HepG2 (cell line): ENCODE data around the gene ZNF442. TPM values are rescaled to one million over a fixed set of nuclear protein-coding genes. Genes with fewer than 3 reads are reported as not detected.

Source experiments
- BATF2 ChIP-seq: sonication (generic); formaldehyde crosslinking; IDR thresholded peaks from 2 replicates; pipeline ENCODE4 v1.8.0; 2022; ENCODE audit warnings: mild to moderate bottlenecking, missing genetic modification reagents, moderate library complexity
- CHD2 ChIP-seq: IDR thresholded peaks from 2 replicates; pipeline ENCODE4 v1.6.1; 2011; ENCODE audit warnings: low read depth, low read length, improper control_type of control experiment
- FOXA1 ChIP-seq, 2 experiments: fragments of 450-650 bp in 1 of 2; sonication (generic) in 1 of 2; formaldehyde crosslinking in 1 of 2; IDR thresholded peaks; 2 replicates each; pipeline versions ENCODE4 v1.4.0 to v1.6.1; 2016 to 2020; ENCODE audit warnings: missing genetic modification reagents in 1 of 2
- GATAD2A ChIP-seq: IDR thresholded peaks from 2 replicates; pipeline ENCODE4 v1.6.1; 2016
- LCORL ChIP-seq, 2 experiments: fragments of 450-650 bp in 1 of 2; sonication (generic) in 1 of 2; formaldehyde crosslinking in 1 of 2; IDR thresholded peaks; 2 replicates each; pipeline versions ENCODE4 v1.5.0 to v1.6.1; 2017 to 2020; ENCODE audit warnings: antibody characterized with exemption in 1 of 2, missing genetic modification reagents in 1 of 2
- MBNL3 ChIP-seq: fragments of 250-450 bp; sonication (Bioruptor Pico); conservative IDR thresholded peaks from 2 replicates; pipeline ENCODE4 v1.8.0; 2022; ENCODE audit warnings: mild to moderate bottlenecking, inconsistent platforms
- PBX3 ChIP-seq: sonication (generic); formaldehyde crosslinking; IDR thresholded peaks from 2 replicates; pipeline ENCODE4 v1.8.1; 2023; ENCODE audit warnings: missing genetic modification reagents, inconsistent platforms, borderline replicate concordance
- RARG ChIP-seq: sonication (generic); formaldehyde crosslinking; IDR thresholded peaks from 2 replicates; pipeline ENCODE4 v1.4.0; 2020; ENCODE audit warnings: low read depth, mild to moderate bottlenecking, missing genetic modification reagents
- RELA ChIP-seq: sonication (generic); formaldehyde crosslinking; IDR thresholded peaks from 2 replicates; pipeline ENCODE4 v1.4.0; 2020; ENCODE audit warnings: missing genetic modification reagents
- SALL1 ChIP-seq: sonication (generic); formaldehyde crosslinking; IDR thresholded peaks from 2 replicates; pipeline ENCODE4 v1.8.0; 2022; ENCODE audit warnings: mild to moderate bottlenecking, missing genetic modification reagents
- ZFP62 ChIP-seq: sonication (generic); formaldehyde crosslinking; IDR thresholded peaks from 2 replicates; pipeline ENCODE4 v1.4.0; 2020; ENCODE audit warnings: missing genetic modification reagents
- ZFP82 ChIP-seq: sonication (generic); formaldehyde crosslinking; IDR thresholded peaks from 2 replicates; pipeline ENCODE4 v1.5.1; 2020; ENCODE audit warnings: mild to moderate bottlenecking, missing genetic modification reagents, borderline replicate concordance
- ZNF34 ChIP-seq: sonication (generic); formaldehyde crosslinking; IDR thresholded peaks from 2 replicates; pipeline ENCODE4 v1.4.0; 2020; ENCODE audit warnings: mild to moderate bottlenecking, missing genetic modification reagents, borderline replicate concordance
- ZNF616 ChIP-seq: sonication (generic); formaldehyde crosslinking; IDR thresholded peaks from 2 replicates; pipeline ENCODE4 v1.5.0; 2020; ENCODE audit warnings: low read depth, mild to moderate bottlenecking, missing genetic modification reagents
- ZNF670 ChIP-seq: sonication (generic); formaldehyde crosslinking; IDR thresholded peaks from 2 replicates; pipeline ENCODE4 v1.8.0; 2022; ENCODE audit warnings: mild to moderate bottlenecking, missing genetic modification reagents, borderline replicate concordance
- ZNF740 ChIP-seq: sonication (generic); formaldehyde crosslinking; IDR thresholded peaks from 2 replicates; pipeline ENCODE4 v1.4.0; 2020; ENCODE audit warnings: missing genetic modification reagents
- polyA plus RNA-seq, 8 experiments: library from polyadenylated mRNA; depleted of rRNA in 3 of 8; stranded (reverse) in 7 of 8; unstranded in 1 of 8; fragments of >200 nt; fragmentation: Illumina TruSeq in 4 of 8; extraction: Trizol in 4 of 8; gene quantifications; 2 replicates each; pipeline versions ENCODE4 v1.2.1 to v1.2.3, GENCODE V29; 2011 to 2016; ENCODE audit warnings: low read depth in 4 of 8, missing spikeins in 1 of 8, mixed read lengths in 1 of 8; ENCODE audit not compliant: insufficient read depth in 1 of 8
- total RNA-seq, 5 experiments: library from RNA; depleted of rRNA; stranded (reverse); fragments of >200 nt; fragmentation: Illumina TruSeq; extraction: Trizol; gene quantifications; 2 replicates each; pipeline ENCODE4 v1.2.3, GENCODE V29; 2016; ENCODE audit warnings: low read depth in 1 of 5
- TF ChIP-seq, protein P1 (sequence below), 2 experiments: sonication (generic) in 1 of 2; formaldehyde crosslinking in 1 of 2; IDR thresholded peaks; 2 replicates each; pipeline versions ENCODE4 v1.4.0 to v1.6.1; 2018 to 2020; ENCODE audit warnings: missing genetic modification reagents in 2 of 2, borderline replicate concordance in 1 of 2, low read depth in 1 of 2, mild to moderate bottlenecking in 1 of 2, missing biosample characterization in 1 of 2
- TF ChIP-seq, protein P2 (sequence below): sonication (generic); formaldehyde crosslinking; IDR thresholded peaks from 2 replicates; pipeline ENCODE4 v1.8.1; 2023; ENCODE audit warnings: mild to moderate bottlenecking, missing genetic modification reagents
- TF ChIP-seq, protein P3 (sequence below): sonication (generic); formaldehyde crosslinking; IDR thresholded peaks from 2 replicates; pipeline ENCODE4 v1.9.0; 2021; ENCODE audit warnings: missing genetic modification reagents, mild to moderate bottlenecking, borderline replicate concordance
- TF ChIP-seq, protein P4 (sequence below): sonication (generic); formaldehyde crosslinking; IDR thresholded peaks from 2 replicates; pipeline ENCODE4 v1.5.0; 2020; ENCODE audit warnings: missing genetic modification reagents
- TF ChIP-seq, protein P5 (sequence below): sonication (generic); formaldehyde crosslinking; IDR thresholded peaks from 2 replicates; pipeline ENCODE4 v1.4.0; 2020; ENCODE audit warnings: missing genetic modification reagents, borderline replicate concordance

ZNF442 gene
- total and polyA plus RNA-seq, 2 of the 13 experiments (the other 11 are each of a cell fraction or from before 2014, with no cell fraction given): 1.0 to 6.0 TPM

- TF ChIP-seq, protein P1, sequence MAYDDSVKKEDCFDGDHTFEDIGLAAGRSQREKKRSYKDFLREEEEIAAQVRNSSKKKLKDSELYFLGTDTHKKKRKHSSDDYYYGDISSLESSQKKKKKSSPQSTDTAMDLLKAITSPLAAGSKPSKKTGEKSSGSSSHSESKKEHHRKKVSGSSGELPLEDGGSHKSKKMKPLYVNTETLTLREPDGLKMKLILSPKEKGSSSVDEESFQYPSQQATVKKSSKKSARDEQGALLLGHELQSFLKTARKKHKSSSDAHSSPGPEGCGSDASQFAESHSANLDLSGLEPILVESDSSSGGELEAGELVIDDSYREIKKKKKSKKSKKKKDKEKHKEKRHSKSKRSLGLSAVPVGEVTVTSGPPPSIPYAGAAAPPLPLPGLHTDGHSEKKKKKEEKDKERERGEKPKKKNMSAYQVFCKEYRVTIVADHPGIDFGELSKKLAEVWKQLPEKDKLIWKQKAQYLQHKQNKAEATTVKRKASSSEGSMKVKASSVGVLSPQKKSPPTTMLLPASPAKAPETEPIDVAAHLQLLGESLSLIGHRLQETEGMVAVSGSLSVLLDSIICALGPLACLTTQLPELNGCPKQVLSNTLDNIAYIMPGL (CRISPR knock-in tag; IDR thresholded peaks at IDR 0.05; ENCODE audit: borderline replicate concordance in 1 of 2, low read depth in 1 of 2): no peak
- TF ChIP-seq, protein P2, sequence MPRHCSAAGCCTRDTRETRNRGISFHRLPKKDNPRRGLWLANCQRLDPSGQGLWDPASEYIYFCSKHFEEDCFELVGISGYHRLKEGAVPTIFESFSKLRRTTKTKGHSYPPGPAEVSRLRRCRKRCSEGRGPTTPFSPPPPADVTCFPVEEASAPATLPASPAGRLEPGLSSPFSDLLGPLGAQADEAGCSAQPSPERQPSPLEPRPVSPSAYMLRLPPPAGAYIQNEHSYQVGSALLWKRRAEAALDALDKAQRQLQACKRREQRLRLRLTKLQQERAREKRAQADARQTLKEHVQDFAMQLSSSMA (CRISPR knock-in tag): no peak
- no peak for TF ChIP-seq RELA
- TF ChIP-seq GATAD2A (CRISPR knock-in tag): peak; percentile 62
- no peak for TF ChIP-seq FOXA1 (IDR thresholded peaks at IDR 0.05)
- TF ChIP-seq FOXA1 (CRISPR knock-in tag; IDR thresholded peaks at IDR 0.05): no peak
- TF ChIP-seq, protein P3, sequence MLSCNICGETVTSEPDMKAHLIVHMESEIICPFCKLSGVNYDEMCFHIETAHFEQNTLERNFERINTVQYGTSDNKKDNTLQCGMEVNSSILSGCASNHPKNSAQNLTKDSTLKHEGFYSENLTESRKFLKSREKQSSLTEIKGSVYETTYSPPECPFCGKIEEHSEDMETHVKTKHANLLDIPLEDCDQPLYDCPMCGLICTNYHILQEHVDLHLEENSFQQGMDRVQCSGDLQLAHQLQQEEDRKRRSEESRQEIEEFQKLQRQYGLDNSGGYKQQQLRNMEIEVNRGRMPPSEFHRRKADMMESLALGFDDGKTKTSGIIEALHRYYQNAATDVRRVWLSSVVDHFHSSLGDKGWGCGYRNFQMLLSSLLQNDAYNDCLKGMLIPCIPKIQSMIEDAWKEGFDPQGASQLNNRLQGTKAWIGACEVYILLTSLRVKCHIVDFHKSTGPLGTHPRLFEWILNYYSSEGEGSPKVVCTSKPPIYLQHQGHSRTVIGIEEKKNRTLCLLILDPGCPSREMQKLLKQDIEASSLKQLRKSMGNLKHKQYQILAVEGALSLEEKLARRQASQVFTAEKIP (CRISPR knock-in tag): no peak
- TF ChIP-seq ZNF740 (CRISPR knock-in tag): no peak
- TF ChIP-seq ZNF670: no peak
- no peak for TF ChIP-seq CHD2
- TF ChIP-seq ZNF616 (CRISPR knock-in tag): no peak
- TF ChIP-seq, protein P4, sequence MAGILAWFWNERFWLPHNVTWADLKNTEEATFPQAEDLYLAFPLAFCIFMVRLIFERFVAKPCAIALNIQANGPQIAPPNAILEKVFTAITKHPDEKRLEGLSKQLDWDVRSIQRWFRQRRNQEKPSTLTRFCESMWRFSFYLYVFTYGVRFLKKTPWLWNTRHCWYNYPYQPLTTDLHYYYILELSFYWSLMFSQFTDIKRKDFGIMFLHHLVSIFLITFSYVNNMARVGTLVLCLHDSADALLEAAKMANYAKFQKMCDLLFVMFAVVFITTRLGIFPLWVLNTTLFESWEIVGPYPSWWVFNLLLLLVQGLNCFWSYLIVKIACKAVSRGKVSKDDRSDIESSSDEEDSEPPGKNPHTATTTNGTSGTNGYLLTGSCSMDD: no peak
- no peak for TF ChIP-seq RARG (CRISPR knock-in tag)
- TF ChIP-seq SALL1 (CRISPR knock-in tag): no peak; the same call in 1 of the 2 replicates
- no peak for TF ChIP-seq BATF2
- TF ChIP-seq ZFP82 (CRISPR knock-in tag): no peak
- no peak for TF ChIP-seq LCORL (IDR thresholded peaks at IDR 0.05)
- no peak for TF ChIP-seq LCORL (CRISPR knock-in tag; IDR thresholded peaks at IDR 0.05)
- no peak for TF ChIP-seq MBNL3 (CRISPR knock-in tag)
- TF ChIP-seq PBX3 (CRISPR knock-in tag): no peak
- TF ChIP-seq, protein P5, sequence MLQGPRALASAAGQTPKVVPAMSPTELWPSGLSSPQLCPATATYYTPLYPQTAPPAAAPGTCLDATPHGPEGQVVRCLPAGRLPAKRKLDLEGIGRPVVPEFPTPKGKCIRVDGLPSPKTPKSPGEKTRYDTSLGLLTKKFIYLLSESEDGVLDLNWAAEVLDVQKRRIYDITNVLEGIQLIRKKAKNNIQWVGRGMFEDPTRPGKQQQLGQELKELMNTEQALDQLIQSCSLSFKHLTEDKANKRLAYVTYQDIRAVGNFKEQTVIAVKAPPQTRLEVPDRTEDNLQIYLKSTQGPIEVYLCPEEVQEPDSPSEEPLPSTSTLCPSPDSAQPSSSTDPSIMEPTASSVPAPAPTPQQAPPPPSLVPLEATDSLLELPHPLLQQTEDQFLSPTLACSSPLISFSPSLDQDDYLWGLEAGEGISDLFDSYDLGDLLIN: no peak
- no peak for TF ChIP-seq ZFP62 (CRISPR knock-in tag)
- TF ChIP-seq ZNF34 (CRISPR knock-in tag): no peak
Observed at GRCh38 chr19:12330340-12330739, 35.1 kb downstream of the ZNF442 start (continued).
